GM23338 (cell line): ENCODE results near the gene PSMA7. TPM values are rescaled to one million over a fixed set of nuclear protein-coding genes. Genes with fewer than 3 reads are reported as not detected.

Experiments
- ATAC-seq: fragments of 200-7000 bp; cut with Tn5 transposase; 3 replicates; pipeline ENCODE4 v1.9.1; 2020
- DNase-seq: peaks from one replicate; pipeline ENCODE4 v3.0.0-alpha.2; 2015; ENCODE audit warnings: low spot score
- H2AFZ ChIP-seq: fragments of 200-600 bp; sonication (generic); 2 replicates; pipeline ENCODE4 v1.8.0; 2016; ENCODE audit warnings: antibody characterized with exemption, mild to moderate bottlenecking, moderate library complexity
- H3F3A ChIP-seq: fragments of 200-600 bp; sonication (generic); replicated peaks from 2 replicates; pipeline ENCODE4 v1.8.0; 2017; ENCODE audit warnings: antibody characterized with exemption, mixed run types, low read depth
- H3K27ac ChIP-seq: fragments of 200-600 bp; sonication (generic); 2 replicates; pipeline ENCODE4 v1.6.1; 2016; ENCODE audit warnings: low read depth
- H3K27me3 ChIP-seq: fragments of 200-600 bp; sonication (generic); 2 replicates; pipeline ENCODE4 v1.8.0; 2016; ENCODE audit warnings: mild to moderate bottlenecking, mixed run types, moderate library complexity; ENCODE audit not compliant: insufficient read depth
- H3K36me3 ChIP-seq: fragments of 200-600 bp; sonication (generic); 2 replicates; pipeline ENCODE4 v1.8.0; 2016; ENCODE audit warnings: mild to moderate bottlenecking; ENCODE audit not compliant: insufficient read depth
- H3K4me1 ChIP-seq: fragments of 200-600 bp; sonication (generic); 2 replicates; pipeline ENCODE4 v1.8.0; 2016; ENCODE audit warnings: mild to moderate bottlenecking, moderate library complexity; ENCODE audit not compliant: insufficient read depth
- H3K4me2 ChIP-seq: fragments of 200-600 bp; sonication (generic); 2 replicates; pipeline ENCODE4 v1.7.1; 2017; ENCODE audit warnings: mixed run types
- H3K4me3 ChIP-seq: fragments of 200-600 bp; sonication (generic); 2 replicates; pipeline ENCODE4 v1.6.1; 2016; ENCODE audit warnings: mixed run types
- H3K79me2 ChIP-seq: fragments of 200-600 bp; sonication (generic); replicated peaks from 2 replicates; pipeline ENCODE4 v1.8.0; 2017; ENCODE audit warnings: mild to moderate bottlenecking; ENCODE audit not compliant: insufficient read depth
- H3K9me2 ChIP-seq: fragments of 200-600 bp; sonication (generic); 2 replicates; pipeline ENCODE4 v1.8.0; 2017; ENCODE audit not compliant: insufficient read depth
- H4K20me1 ChIP-seq: fragments of 200-600 bp; sonication (generic); replicated peaks from 2 replicates; pipeline ENCODE4 v1.8.0; 2017; ENCODE audit warnings: mild to moderate bottlenecking; ENCODE audit not compliant: insufficient read depth
- H3K27ac Mint-ChIP-seq: 2 replicates; pipeline ENCODE4 v1.8.0; 2020; ENCODE audit warnings: inconsistent platforms, mild to moderate bottlenecking, moderate library complexity, mixed read lengths
- H3K27me3 Mint-ChIP-seq: 3 replicates; pipeline ENCODE4 v1.8.0; 2022; ENCODE audit warnings: low read depth, mild to moderate bottlenecking, moderate library complexity, mixed read lengths, inconsistent platforms; ENCODE audit not compliant: insufficient read depth, poor library complexity
- H3K36me3 Mint-ChIP-seq: 3 replicates; pipeline ENCODE4 v1.8.0; 2021; ENCODE audit warnings: low read depth, mild to moderate bottlenecking, inconsistent platforms, moderate library complexity, mixed read lengths
- H3K4me1 Mint-ChIP-seq: 3 replicates; pipeline ENCODE4 v1.8.0; 2020; ENCODE audit warnings: mild to moderate bottlenecking, inconsistent platforms, mixed read lengths
- H3K4me3 Mint-ChIP-seq: 3 replicates; pipeline ENCODE4 v1.8.0; 2021; ENCODE audit warnings: moderate library complexity, mild to moderate bottlenecking, inconsistent platforms, mixed read lengths
- H3K9me3 Mint-ChIP-seq: 3 replicates; pipeline ENCODE4 v1.8.0; 2020; ENCODE audit warnings: moderate library complexity, mild to moderate bottlenecking, inconsistent platforms, mixed read lengths
- CREB1 ChIP-seq: fragments of 250-450 bp; sonication (Bioruptor Pico); IDR thresholded peaks from 2 replicates; pipeline ENCODE4 v1.5.0; 2020; ENCODE audit warnings: low read depth, mild to moderate bottlenecking, moderate library complexity
- EZH2 ChIP-seq: fragments of 200-600 bp; sonication (generic); IDR thresholded peaks from one replicate; pipeline ENCODE4 v1.8.0; 2017; ENCODE audit warnings: antibody characterized with exemption, mild to moderate bottlenecking, low read depth; ENCODE audit not compliant: unreplicated experiment
- EZH2phosphoT487 ChIP-seq: fragments of 200-600 bp; sonication (generic); IDR thresholded peaks from one replicate; pipeline ENCODE4 v1.8.1; 2018; ENCODE audit warnings: antibody characterized with exemption; ENCODE audit not compliant: unreplicated experiment
- JUNB ChIP-seq: IDR thresholded peaks from one replicate; pipeline ENCODE4 v1.6.1; 2016; ENCODE audit warnings: antibody characterized with exemption; ENCODE audit not compliant: unreplicated experiment
- NANOG ChIP-seq: IDR thresholded peaks from 2 replicates; pipeline ENCODE4 v1.6.1; 2016; ENCODE audit warnings: antibody characterized with exemption, borderline replicate concordance
- POLR2AphosphoS5 ChIP-seq: IDR thresholded peaks from 2 replicates; pipeline ENCODE4 v1.6.1; 2016; ENCODE audit warnings: antibody characterized with exemption, low read depth
- STAT1 ChIP-seq: IDR thresholded peaks from one replicate; pipeline ENCODE4 v1.6.1; 2016; ENCODE audit warnings: antibody characterized with exemption; ENCODE audit not compliant: unreplicated experiment
- ZNF114 ChIP-seq: fragments of 250-450 bp; sonication (Bioruptor Pico); IDR thresholded peaks from 2 replicates; pipeline ENCODE4 v1.5.0; 2020; ENCODE audit warnings: mild to moderate bottlenecking, moderate library complexity
- polyA plus RNA-seq: library from polyadenylated mRNA; unstranded; fragments of >200 nt; fragmentation: Nextera tagmentation; extraction: Ambion mirVana; gene quantifications from 2 replicates; pipeline ENCODE4 v1.2.1, GENCODE V29; 2016
- total RNA-seq: library from RNA; depleted of rRNA; stranded (reverse); fragments of >200 nt; shearing (Covaris generic); gene quantifications from 2 replicates; pipeline ENCODE4 v1.2.3, GENCODE V29; 2014
- TF ChIP-seq, protein P1 (sequence below): IDR thresholded peaks from one replicate; pipeline ENCODE4 v1.6.1; 2018; ENCODE audit warnings: antibody characterized with exemption; ENCODE audit not compliant: unreplicated experiment
- TF ChIP-seq, protein P2 (sequence below), 2 experiments: fragments of 200-600 bp in 1 of 2; sonication (generic) in 1 of 2; conservative IDR thresholded peaks; 2 replicates each; pipeline versions ENCODE4 v1.5.1 to v1.6.1; 2016 to 2017; ENCODE audit warnings: antibody characterized with exemption in 2 of 2, low read depth in 2 of 2, mild to moderate bottlenecking in 2 of 2, moderate library complexity in 1 of 2
- TF ChIP-seq, protein P3 (sequence below): IDR thresholded peaks from 2 replicates; pipeline ENCODE4 v1.6.1; 2016; ENCODE audit warnings: antibody characterized with exemption
- TF ChIP-seq, protein P4 (sequence below): fragments of 250-450 bp; sonication (Bioruptor Pico); IDR thresholded peaks from 2 replicates; pipeline ENCODE4 v1.5.0; 2020; ENCODE audit warnings: mild to moderate bottlenecking, moderate library complexity

Gene PSMA7
- total and polyA plus RNA-seq, 2 experiments from 2014 or later: 357 to 628 TPM

DNA sequence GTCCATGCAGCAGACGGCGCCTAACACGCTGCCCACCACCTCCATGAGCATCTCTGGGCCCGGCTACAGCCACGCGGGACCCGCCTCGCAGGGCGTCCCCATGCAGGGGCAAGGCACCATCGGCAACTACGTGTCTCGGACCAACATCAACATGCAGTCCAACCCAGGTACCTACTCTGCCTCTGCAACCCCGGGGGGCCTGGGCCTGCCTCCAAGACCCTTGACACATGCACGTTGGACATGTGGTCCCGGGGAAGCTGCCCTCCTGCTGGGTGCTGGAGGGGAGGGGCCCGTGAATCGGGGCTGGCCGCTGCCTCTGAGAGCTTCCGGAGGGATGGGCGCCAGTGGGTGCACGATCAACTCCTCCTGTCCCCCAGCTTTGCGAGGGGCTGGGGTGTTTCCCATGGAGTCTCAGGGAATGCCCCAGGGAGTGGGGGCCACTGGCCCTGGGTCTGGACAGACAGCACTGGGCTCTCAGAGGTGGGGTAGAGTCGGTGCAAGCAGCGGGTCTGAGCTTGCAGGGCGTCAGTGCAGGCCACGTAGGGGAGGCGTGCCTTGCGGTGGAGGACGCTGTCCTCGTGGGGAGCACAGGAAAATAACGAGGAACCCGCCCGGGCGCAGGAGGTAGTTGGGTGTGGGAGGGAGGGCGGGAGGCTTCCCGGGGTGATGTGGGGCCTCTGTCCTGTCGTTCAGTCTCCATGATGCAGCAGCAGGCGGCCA lies 19.7 kb upstream of the PSMA7 start:
- DNase-seq (no peak), ATAC-seq (no peak)
- Histone ChIP-seq H2AFZ (no peak overlapping the region), H3F3A (no peaks in the 10 kb centered on the region), H3K4me2 (no peak overlapping the region), H3K27ac (no peak overlapping the region), H3K4me1 (no peaks in the 10 kb centered on the region), H4K20me1 (no peaks in the 10 kb centered on the region; the same call in 1 of the 2 replicates), H3K4me3 (no peak overlapping the region), H3K27me3 (no peaks in the 10 kb centered on the region), H3K79me2 (peaks cover 7% of the 10 kb centered on the region), H3K9me2 (no peaks in the 10 kb centered on the region), H3K36me3 (peaks cover 22% of the 10 kb centered on the region)
- TF ChIP-seq, protein P1, sequence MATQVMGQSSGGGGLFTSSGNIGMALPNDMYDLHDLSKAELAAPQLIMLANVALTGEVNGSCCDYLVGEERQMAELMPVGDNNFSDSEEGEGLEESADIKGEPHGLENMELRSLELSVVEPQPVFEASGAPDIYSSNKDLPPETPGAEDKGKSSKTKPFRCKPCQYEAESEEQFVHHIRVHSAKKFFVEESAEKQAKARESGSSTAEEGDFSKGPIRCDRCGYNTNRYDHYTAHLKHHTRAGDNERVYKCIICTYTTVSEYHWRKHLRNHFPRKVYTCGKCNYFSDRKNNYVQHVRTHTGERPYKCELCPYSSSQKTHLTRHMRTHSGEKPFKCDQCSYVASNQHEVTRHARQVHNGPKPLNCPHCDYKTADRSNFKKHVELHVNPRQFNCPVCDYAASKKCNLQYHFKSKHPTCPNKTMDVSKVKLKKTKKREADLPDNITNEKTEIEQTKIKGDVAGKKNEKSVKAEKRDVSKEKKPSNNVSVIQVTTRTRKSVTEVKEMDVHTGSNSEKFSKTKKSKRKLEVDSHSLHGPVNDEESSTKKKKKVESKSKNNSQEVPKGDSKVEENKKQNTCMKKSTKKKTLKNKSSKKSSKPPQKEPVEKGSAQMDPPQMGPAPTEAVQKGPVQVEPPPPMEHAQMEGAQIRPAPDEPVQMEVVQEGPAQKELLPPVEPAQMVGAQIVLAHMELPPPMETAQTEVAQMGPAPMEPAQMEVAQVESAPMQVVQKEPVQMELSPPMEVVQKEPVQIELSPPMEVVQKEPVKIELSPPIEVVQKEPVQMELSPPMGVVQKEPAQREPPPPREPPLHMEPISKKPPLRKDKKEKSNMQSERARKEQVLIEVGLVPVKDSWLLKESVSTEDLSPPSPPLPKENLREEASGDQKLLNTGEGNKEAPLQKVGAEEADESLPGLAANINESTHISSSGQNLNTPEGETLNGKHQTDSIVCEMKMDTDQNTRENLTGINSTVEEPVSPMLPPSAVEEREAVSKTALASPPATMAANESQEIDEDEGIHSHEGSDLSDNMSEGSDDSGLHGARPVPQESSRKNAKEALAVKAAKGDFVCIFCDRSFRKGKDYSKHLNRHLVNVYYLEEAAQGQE: no peak
- TF ChIP-seq STAT1 (no peak), EZH2 (no peak), CREB1 (CRISPR knock-in tag) (no peak), JUNB (no peak), EZH2phosphoT487 (no peak), NANOG (no peak), ZNF114 (no peak), POLR2AphosphoS5 (no peak)
- TF ChIP-seq, protein P2, sequence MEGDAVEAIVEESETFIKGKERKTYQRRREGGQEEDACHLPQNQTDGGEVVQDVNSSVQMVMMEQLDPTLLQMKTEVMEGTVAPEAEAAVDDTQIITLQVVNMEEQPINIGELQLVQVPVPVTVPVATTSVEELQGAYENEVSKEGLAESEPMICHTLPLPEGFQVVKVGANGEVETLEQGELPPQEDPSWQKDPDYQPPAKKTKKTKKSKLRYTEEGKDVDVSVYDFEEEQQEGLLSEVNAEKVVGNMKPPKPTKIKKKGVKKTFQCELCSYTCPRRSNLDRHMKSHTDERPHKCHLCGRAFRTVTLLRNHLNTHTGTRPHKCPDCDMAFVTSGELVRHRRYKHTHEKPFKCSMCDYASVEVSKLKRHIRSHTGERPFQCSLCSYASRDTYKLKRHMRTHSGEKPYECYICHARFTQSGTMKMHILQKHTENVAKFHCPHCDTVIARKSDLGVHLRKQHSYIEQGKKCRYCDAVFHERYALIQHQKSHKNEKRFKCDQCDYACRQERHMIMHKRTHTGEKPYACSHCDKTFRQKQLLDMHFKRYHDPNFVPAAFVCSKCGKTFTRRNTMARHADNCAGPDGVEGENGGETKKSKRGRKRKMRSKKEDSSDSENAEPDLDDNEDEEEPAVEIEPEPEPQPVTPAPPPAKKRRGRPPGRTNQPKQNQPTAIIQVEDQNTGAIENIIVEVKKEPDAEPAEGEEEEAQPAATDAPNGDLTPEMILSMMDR (conservative IDR thresholded peaks at IDR 0.05; ENCODE audit: low read depth in 2 of 2): no peak
- TF ChIP-seq, protein P3, sequence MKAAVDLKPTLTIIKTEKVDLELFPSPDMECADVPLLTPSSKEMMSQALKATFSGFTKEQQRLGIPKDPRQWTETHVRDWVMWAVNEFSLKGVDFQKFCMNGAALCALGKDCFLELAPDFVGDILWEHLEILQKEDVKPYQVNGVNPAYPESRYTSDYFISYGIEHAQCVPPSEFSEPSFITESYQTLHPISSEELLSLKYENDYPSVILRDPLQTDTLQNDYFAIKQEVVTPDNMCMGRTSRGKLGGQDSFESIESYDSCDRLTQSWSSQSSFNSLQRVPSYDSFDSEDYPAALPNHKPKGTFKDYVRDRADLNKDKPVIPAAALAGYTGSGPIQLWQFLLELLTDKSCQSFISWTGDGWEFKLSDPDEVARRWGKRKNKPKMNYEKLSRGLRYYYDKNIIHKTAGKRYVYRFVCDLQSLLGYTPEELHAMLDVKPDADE: no peak
- TF ChIP-seq, protein P4, sequence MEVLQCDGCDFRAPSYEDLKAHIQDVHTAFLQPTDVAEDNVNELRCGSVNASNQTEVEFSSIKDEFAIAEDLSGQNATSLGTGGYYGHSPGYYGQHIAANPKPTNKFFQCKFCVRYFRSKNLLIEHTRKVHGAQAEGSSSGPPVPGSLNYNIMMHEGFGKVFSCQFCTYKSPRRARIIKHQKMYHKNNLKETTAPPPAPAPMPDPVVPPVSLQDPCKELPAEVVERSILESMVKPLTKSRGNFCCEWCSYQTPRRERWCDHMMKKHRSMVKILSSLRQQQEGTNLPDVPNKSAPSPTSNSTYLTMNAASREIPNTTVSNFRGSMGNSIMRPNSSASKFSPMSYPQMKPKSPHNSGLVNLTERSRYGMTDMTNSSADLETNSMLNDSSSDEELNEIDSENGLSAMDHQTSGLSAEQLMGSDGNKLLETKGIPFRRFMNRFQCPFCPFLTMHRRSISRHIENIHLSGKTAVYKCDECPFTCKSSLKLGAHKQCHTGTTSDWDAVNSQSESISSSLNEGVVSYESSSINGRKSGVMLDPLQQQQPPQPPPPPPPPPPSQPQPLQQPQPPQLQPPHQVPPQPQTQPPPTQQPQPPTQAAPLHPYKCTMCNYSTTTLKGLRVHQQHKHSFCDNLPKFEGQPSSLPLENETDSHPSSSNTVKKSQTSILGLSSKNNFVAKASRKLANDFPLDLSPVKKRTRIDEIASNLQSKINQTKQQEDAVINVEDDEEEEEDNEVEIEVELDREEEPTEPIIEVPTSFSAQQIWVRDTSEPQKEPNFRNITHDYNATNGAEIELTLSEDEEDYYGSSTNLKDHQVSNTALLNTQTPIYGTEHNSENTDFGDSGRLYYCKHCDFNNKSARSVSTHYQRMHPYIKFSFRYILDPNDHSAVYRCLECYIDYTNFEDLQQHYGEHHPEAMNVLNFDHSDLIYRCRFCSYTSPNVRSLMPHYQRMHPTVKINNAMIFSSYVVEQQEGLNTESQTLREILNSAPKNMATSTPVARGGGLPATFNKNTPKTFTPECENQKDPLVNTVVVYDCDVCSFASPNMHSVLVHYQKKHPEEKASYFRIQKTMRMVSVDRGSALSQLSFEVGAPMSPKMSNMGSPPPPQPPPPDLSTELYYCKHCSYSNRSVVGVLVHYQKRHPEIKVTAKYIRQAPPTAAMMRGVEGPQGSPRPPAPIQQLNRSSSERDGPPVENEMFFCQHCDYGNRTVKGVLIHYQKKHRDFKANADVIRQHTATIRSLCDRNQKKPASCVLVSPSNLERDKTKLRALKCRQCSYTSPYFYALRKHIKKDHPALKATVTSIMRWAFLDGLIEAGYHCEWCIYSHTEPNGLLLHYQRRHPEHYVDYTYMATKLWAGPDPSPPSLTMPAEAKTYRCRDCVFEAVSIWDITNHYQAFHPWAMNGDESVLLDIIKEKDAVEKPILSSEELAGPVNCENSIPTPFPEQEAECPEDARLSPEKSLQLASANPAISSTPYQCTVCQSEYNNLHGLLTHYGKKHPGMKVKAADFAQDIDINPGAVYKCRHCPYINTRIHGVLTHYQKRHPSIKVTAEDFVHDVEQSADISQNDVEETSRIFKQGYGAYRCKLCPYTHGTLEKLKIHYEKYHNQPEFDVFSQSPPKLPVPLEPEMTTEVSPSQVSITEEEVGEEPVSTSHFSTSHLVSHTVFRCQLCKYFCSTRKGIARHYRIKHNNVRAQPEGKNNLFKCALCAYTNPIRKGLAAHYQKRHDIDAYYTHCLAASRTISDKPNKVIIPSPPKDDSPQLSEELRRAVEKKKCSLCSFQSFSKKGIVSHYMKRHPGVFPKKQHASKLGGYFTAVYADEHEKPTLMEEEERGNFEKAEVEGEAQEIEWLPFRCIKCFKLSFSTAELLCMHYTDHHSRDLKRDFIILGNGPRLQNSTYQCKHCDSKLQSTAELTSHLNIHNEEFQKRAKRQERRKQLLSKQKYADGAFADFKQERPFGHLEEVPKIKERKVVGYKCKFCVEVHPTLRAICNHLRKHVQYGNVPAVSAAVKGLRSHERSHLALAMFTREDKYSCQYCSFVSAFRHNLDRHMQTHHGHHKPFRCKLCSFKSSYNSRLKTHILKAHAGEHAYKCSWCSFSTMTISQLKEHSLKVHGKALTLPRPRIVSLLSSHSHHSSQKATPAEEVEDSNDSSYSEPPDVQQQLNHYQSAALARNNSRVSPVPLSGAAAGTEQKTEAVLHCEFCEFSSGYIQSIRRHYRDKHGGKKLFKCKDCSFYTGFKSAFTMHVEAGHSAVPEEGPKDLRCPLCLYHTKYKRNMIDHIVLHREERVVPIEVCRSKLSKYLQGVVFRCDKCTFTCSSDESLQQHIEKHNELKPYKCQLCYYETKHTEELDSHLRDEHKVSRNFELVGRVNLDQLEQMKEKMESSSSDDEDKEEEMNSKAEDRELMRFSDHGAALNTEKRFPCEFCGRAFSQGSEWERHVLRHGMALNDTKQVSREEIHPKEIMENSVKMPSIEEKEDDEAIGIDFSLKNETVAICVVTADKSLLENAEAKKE: no peak
- H3K4me1 Mint-ChIP-seq: no peaks in the 10 kb centered on the region
- peaks cover 2% of the 10 kb centered on the region for H3K27me3 Mint-ChIP-seq
- H3K27ac Mint-ChIP-seq: no peak overlapping the region
- H3K36me3 Mint-ChIP-seq: peaks cover 55% of the 10 kb centered on the region
- H3K9me3 Mint-ChIP-seq: no peaks in the 10 kb centered on the region
- no peak overlapping the region for H3K4me3 Mint-ChIP-seq
